ENCODE results near the gene WASHC3.
"Not testable (repeated sequence)": the region's sequence is repeated elsewhere in the genome, so short reads cannot be mapped to it uniquely, and the experiment has no call there.

Gene WASHC3

DNA sequence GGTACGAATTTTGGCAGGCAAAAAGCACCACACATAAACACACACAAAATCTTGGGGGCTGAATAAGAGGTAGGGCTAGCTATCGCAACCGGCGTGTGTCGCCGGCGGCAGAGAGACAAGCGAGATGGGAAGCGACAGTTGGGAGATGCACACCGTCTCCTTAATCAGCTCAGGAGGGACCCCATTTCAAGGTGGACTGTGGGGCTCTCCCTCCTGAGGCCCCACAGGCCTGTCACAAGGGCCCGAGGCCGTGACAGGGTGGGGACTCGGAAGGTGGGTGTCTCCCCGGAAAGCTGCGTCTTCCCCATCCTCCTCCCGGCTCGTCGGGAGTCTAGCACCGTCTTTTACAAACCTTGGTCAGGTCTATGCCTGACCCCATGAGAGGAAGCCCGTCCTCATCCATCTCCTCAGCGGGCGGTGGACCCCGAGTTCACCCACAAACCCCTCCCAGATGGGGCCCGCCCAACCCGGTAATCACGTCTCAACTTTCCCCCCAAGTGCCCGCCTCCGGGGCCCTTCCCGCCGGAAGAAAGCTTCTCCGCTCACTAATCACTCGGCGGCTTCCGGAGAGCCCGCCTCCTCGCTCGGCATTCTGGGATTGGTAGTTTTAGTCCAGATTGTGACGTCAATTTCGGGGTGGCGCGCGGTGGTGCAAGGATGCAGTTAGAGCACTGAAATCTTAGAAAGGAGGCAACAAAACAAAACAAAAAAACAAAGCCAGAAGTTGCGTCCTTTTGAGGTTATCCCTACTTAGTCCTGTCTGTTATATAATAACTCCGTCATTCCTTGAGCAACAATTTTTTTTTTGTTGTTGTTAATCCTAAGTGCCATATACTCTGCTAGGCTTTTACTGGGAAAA is at the start of gene WASHC3:
Gene WASHC3 (minus strand): TSS at position 432 of the 859 bp plus-strand sequence. CDS start 29 bp downstream, at position 403.
- DNase-seq (ENCODE audit: low spot score): peak; percentile 91

DNA sequence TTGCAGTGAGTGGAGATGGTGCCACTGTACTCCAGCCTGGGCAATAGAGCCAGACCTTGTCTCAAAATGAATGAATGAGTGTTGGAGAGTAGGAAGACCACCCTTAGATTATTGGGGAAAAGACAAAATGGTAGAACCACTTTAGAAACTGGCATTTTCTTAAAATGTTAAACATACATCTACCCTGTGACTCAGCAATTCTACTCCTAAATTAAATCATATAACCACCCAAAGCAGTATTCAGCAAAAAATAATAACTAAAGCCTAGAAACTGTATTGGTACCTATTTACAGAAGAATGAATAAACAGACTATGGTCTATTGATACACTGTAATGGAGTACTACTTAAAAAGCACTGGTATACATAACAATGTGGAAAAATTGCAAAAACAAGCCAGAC is 49.0 kb upstream of the WASHC3 start:
- DNase-seq (ENCODE audit: low spot score): no peak

DNA sequence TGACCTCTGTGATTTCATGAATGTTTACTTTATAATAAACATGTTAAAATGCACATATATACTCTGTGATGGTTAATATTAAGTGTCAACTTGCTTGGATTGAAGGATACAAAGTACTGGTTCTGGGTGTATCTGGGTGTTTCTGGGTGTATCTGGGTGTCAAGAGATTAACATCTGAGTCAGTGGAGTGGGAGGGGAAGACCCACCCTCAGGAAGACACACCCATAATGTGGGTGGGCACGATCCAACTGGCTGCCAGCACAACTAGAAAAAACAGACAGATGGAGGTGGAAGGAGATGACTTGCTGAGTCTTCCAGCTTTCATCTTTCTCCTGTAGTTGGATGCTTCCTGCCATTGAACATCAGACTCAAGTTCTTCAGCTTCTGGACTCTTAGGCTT is 46.2 kb upstream of the WASHC3 start:
- no peak for DNase-seq (ENCODE audit: low spot score)

GRCh38 chr12:102106905-102107304 is 45.1 kb upstream of the WASHC3 start:
- no peak for DNase-seq (ENCODE audit: low spot score)

- DNase-seq (ENCODE audit: low spot score): no peak
Observed at GRCh38 chr12:102096855-102097254, 35.1 kb upstream of the WASHC3 start.

DNA sequence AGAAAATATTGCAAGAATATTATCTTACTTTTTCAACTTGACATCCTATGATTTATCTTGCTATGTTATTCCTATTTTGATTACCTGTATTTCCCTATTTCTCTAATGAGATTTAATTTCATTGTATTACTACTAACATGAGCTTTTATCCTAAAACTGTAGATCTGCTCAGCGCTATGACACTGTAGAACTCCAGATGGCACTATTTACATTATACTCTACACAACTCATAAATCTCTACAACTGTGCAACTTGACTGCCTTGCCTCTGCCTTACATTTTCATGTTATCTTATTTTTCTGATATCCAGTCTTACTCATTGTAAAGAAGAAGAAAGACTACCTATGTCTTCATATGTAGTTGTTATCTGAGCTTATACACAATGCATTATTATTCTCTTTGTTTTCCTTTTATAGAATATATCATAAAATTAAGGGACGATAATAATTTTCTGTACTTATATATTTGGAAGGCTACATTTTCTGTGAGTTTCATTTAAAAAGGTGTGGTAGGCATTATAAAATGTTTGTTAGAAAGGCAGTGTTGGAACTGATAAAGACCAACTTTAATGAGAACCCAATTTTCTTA is 34.0 kb upstream of the WASHC3 start:
- peak; percentile 12 for DNase-seq (ENCODE audit: low spot score)

DNA sequence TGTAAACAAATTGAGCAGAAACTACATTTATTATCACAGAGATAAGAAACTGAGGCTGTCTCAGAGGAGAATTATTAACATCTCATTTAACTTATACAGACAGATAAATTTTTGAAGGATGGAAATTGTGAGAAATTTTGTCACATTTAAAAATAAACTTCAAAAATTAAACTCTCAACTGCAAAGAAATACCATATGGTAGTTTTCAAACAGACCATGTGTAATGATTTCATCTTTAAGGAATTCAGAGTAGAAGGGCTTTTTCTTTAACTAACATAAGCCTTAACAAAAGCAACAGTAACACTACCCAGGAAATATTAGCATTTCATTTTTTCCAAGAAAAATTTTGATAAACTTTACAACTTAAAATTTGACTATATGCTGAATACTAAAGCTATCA is 31.5 kb upstream of the WASHC3 start:
- no peak for DNase-seq (ENCODE audit: low spot score)

DNA sequence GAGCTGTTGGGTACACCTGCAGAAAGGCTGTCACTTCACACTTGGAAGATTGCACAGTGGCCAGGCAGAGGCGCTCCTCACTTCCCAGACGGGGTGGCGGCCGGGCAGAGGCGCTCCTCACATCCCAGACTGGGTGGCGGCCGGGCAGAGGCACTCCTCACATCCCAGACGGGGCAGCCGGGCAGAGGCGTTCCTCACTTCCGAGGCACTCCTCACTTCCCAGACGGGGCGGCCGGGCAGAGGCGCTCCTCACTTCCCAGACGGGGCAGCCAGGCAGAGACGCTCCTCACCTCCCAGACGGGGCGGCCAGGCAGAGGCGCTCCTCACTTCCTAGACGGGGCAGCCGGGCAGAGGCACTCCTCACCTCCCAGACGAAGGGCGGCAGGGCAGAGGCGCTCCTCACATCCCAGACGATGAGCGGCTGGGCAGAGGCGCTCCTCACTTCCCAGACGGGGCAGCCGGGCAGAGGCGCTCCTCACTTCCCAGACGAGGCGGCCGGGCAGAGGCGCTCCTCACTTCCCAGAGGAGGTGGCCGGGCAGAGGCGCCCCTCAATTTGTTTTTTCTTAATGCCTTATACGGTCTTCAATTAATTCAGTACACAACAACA is 27.5 kb upstream of the WASHC3 start:
- DNase-seq (ENCODE audit: low spot score): not testable (repeated sequence)

- DNase-seq (ENCODE audit: low spot score): no peak
Observed at GRCh38 chr12:102080842-102081241, 19.1 kb upstream of the WASHC3 start.

DNA sequence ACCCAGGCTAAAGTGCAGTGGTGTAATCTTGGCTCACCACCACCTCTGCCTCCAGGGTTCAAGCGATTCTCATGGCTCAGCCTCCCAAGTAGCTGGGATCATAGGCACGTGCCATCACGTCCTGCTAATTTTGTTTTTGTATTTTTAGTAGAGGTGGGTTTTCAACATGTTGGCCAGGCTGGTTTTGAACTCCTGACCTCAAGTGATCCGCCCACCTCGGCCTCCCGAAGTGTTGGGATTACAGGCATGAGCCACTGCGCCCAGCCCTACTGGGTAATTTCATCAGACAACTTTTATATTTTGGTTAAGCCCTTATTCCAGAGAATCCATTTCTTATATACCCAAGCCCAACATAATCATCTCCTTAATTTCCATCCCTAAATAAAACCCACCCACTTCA is 10.3 kb upstream of the WASHC3 start:
- DNase-seq (ENCODE audit: low spot score): not testable (repeated sequence)

- no peak for DNase-seq (ENCODE audit: low spot score)
Observed at GRCh38 chr12:102069707-102070106, 7.9 kb upstream of the WASHC3 start.

- DNase-seq (ENCODE audit: low spot score): peak; percentile 21
Observed at GRCh38 chr12:102067574-102068258, 5.9 kb upstream of the WASHC3 start.

DNA sequence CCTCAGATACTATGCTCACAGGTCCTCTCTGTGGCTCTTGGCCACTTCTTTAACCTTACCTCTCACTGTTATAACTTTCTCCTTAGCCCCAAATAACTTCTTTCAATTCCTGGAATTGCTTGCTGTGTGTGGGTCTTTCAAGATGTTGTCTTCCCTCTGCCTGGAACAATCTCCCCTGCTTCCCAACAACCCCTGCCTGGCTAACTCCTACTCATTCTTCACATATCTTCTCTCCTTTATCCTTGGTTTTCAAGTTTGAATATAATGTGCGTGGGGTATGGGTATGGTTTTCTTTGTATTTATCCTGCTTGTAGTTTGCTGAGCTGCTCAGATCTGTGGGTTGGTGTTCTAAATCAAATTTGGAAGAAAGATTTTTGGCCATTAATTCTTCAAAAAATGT is 2.7 kb upstream of the WASHC3 start:
- DNase-seq (ENCODE audit: low spot score): no peak

- DNase-seq (ENCODE audit: low spot score): no peak
Observed at GRCh38 chr12:102063069-102063468, 1.3 kb upstream of the WASHC3 start.

- no peak for DNase-seq (ENCODE audit: low spot score)
Observed at GRCh38 chr12:102062419-102062806, 622 bp upstream of the WASHC3 start.

DNA sequence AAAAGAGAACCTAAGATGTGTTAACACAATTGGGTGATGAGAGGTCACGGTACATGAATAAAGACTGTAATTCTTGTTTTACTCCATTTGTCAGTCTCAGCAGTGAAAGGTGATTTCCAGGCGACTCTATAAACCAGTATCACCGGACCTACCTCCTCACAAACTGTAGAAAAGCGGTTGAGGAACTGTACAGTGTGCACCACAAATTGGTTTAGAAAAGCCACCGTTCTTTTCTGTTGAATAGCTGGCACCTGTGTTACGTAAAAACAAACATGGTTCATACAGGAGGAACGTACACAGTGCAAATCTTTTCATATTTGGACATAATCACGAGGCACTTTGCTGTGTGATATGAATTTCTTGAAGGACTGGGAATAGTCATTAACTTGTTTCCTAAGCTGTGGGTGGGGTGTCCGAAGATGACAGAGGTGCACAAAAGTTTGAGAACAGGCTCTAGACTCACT is 663 bp downstream of the WASHC3 start:
- DNase-seq (ENCODE audit: low spot score): peak; percentile 22

DNA sequence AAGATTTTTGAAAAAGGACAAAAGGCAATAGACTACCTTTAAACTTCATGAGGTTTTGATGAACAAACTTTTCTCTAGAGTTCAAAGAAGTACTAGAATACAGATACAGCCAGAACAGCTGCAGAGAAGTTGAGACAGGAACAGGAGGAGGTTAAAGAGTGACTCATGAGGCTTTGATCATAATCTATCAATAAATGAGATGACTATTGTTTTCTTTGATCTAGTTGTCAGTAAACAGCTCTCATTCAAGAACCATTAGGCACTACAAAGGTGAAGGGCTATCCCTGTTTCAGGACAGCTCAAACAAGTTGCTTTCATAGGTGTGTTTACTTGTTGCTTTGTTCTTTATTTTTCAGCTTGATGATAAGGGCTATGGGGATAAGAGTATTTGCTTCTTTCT is 2.4 kb downstream of the WASHC3 start:
- no peak for DNase-seq (ENCODE audit: low spot score)

GRCh38 chr12:102054345-102054744 is 7.4 kb downstream of the WASHC3 start:
- no peak for DNase-seq (ENCODE audit: low spot score)

GRCh38 chr12:102053062-102053349 is 8.8 kb downstream of the WASHC3 start:
- DNase-seq (ENCODE audit: low spot score): no peak

DNA sequence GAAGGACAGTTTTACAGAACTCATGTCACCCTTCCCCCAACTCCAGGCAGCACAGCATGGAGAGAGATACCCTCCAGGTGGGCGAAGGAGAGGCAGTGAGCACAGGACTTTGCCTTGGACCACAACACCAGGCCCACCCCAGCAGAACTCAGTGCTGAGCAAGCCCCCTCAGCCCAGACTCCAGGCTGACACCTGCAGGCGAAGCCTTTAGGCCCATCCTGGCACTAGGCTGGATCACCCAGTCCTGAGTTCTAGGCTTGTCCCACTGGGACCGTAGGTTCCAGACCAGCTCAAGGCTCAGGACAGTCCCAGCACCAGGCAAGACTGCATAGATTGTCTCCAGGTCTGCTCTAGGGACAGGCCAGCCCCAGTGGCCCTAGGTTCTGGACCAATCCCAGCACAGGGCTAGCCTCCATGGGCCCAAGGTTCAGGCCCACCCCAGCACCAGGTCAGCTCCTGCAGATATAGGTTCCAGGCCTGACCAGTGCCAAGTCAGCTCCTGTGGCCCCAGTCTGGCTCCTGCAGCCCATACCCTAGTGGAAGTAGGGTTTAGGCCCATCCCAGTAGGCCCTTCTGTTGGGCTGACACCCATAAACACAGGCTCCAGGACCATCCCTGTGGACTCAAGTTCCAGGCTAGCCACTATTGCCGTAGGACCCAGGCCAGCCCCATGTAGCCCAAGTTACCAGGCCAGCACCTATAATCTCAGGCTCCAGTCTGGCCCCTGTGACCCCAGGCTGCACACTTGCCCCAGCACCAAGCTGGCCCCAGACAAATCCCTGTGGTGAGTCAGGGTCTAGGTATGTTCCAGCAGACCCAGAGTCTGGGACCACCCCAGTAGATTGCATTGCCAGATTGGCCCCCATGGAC is 9.4 kb downstream of the WASHC3 start:
- DNase-seq (ENCODE audit: low spot score): no peak

- DNase-seq (ENCODE audit: low spot score): no peak
Observed at GRCh38 chr12:102051431-102051965, 10.3 kb downstream of the WASHC3 start.
